Keratinocyte (primary cell): ENCODE measurements around the gene IL6R. TPM values are rescaled to one million over a fixed set of nuclear protein-coding genes. Genes with fewer than 3 reads are reported as not detected.

Experiments
- DNase-seq: peaks from one replicate; pipeline ENCODE4 v3.0.0-alpha.2; 2011; ENCODE audit warnings: low read depth, missing footprints, low spot score
- FAIRE-seq: peaks from 2 replicates; lab custom pipeline; 2011; peaks lifted over from hg19 to GRCh38; lab: Jason Lieb, UNC
- H2AFZ ChIP-seq: 2 replicates; pipeline ENCODE4 v1.6.0; 2012; ENCODE audit warnings: low read length, control low read depth, inconsistent platforms; ENCODE audit not compliant: control insufficient read depth
- H3K27ac ChIP-seq: 2 replicates; pipeline ENCODE4 v1.5.1; 2011; ENCODE audit warnings: low read length; ENCODE audit not compliant: control insufficient read depth, insufficient read depth
- H3K27me3 ChIP-seq: 3 replicates; pipeline ENCODE4 v1.6.0; 2011; ENCODE audit warnings: low read length; ENCODE audit not compliant: control insufficient read depth, insufficient read depth; ENCODE audit errors: extremely low read depth
- H3K36me3 ChIP-seq, 2 experiments: 2 replicates in 1 of 2; 3 replicates in 1 of 2; pipeline ENCODE4 v1.5.1; 2011; ENCODE audit warnings: low read length in 2 of 2, mild to moderate bottlenecking in 1 of 2; ENCODE audit not compliant: control insufficient read depth in 2 of 2, insufficient read depth in 2 of 2; ENCODE audit errors: extremely low read depth in 1 of 2
- H3K4me1 ChIP-seq: 3 replicates; pipeline ENCODE4 v1.5.1; 2011; ENCODE audit warnings: low read length; ENCODE audit not compliant: control insufficient read depth, insufficient read depth; ENCODE audit errors: extremely low read depth
- H3K4me2 ChIP-seq: 3 replicates; pipeline ENCODE4 v1.6.0; 2011; ENCODE audit warnings: low read depth, low read length; ENCODE audit not compliant: control insufficient read depth, insufficient read depth; ENCODE audit errors: extremely low read depth
- H3K4me3 ChIP-seq, 3 experiments: fragments of 200-600 bp in 1 of 3; sonication (generic) in 1 of 3; 2 replicates in 2 of 3; 3 replicates in 1 of 3; pipeline ENCODE4 v1.5.1; 2011 to 2016; ENCODE audit warnings: low read length in 3 of 3, mild to moderate bottlenecking in 3 of 3, control low read depth in 2 of 3, inconsistent platforms in 1 of 3, low read depth in 1 of 3, mixed read lengths in 1 of 3, mixed run types in 1 of 3, moderate library complexity in 1 of 3; ENCODE audit not compliant: control insufficient read depth in 2 of 3, insufficient read depth in 2 of 3; ENCODE audit errors: extremely low read depth in 1 of 3
- H3K79me2 ChIP-seq: 2 replicates; pipeline ENCODE4 v1.6.0; 2012; ENCODE audit warnings: low read length; ENCODE audit not compliant: control insufficient read depth, insufficient read depth
- H3K9ac ChIP-seq: 3 replicates; pipeline ENCODE4 v1.6.0; 2011; ENCODE audit warnings: low read length; ENCODE audit not compliant: control insufficient read depth, insufficient read depth; ENCODE audit errors: extremely low read depth
- H3K9me1 ChIP-seq: 3 replicates; pipeline ENCODE4 v1.6.0; 2011; ENCODE audit warnings: low read length; ENCODE audit not compliant: control insufficient read depth, insufficient read depth; ENCODE audit errors: extremely low read depth
- H3K9me3 ChIP-seq: 2 replicates; pipeline ENCODE4 v1.5.1; 2012; ENCODE audit warnings: low read depth, low read length; ENCODE audit not compliant: control insufficient read depth
- H4K20me1 ChIP-seq: 3 replicates; pipeline ENCODE4 v1.6.0; 2011; ENCODE audit warnings: low read length; ENCODE audit not compliant: control insufficient read depth, insufficient read depth; ENCODE audit errors: extremely low read depth
- EZH2 ChIP-seq: IDR thresholded peaks from one replicate; pipeline ENCODE4 v1.6.1; 2012; ENCODE audit warnings: inconsistent platforms, mild to moderate bottlenecking, low read length, moderate library complexity
- dilution Hi-C: fragments of 300-500 bp; cut with MboI; formaldehyde crosslinking; loops from one replicate; pipeline ENCODE4 v1.7.0; 2020; ENCODE audit warnings: low sequenced_read_pairs; ENCODE audit not compliant: extremely low pct_ligation_motif_present
- polyA plus RNA-seq, 5 experiments: library from polyadenylated mRNA; depleted of rRNA in 3 of 5; stranded (reverse) in 3 of 5; stranded (forward) in 1 of 5; unstranded in 1 of 5; fragments of >200 nt; gene quantifications; 1 replicate in 1 of 5; 2 replicates in 3 of 5; 3 replicates in 1 of 5; pipeline versions ENCODE4 v1.2.1 to v1.2.3, GENCODE V29; 2011 to 2012; ENCODE audit warnings: missing spikeins in 2 of 5, low read depth in 1 of 5, low replicate concordance in 1 of 5
- TF ChIP-seq, protein P1 (sequence below), 3 experiments: IDR thresholded peaks in 1 of 3; conservative IDR thresholded peaks in 1 of 3; optimal IDR thresholded peaks in 1 of 3; 2 replicates in 2 of 3; 3 replicates in 1 of 3; pipeline versions ENCODE3 to v1.5.1; 2011; ENCODE audit warnings: low read length in 3 of 3, mild to moderate bottlenecking in 3 of 3, moderate library complexity in 2 of 3, control low read depth in 1 of 3, inconsistent platforms in 1 of 3; ENCODE audit not compliant: insufficient read depth in 2 of 3; ENCODE audit errors: extremely low read depth in 1 of 3

IL6R gene
- polyA plus RNA-seq, 1 donor (not counting 4 experiments of a cell fraction or from before 2014, with no cell fraction given): 12.6 TPM

DNA sequence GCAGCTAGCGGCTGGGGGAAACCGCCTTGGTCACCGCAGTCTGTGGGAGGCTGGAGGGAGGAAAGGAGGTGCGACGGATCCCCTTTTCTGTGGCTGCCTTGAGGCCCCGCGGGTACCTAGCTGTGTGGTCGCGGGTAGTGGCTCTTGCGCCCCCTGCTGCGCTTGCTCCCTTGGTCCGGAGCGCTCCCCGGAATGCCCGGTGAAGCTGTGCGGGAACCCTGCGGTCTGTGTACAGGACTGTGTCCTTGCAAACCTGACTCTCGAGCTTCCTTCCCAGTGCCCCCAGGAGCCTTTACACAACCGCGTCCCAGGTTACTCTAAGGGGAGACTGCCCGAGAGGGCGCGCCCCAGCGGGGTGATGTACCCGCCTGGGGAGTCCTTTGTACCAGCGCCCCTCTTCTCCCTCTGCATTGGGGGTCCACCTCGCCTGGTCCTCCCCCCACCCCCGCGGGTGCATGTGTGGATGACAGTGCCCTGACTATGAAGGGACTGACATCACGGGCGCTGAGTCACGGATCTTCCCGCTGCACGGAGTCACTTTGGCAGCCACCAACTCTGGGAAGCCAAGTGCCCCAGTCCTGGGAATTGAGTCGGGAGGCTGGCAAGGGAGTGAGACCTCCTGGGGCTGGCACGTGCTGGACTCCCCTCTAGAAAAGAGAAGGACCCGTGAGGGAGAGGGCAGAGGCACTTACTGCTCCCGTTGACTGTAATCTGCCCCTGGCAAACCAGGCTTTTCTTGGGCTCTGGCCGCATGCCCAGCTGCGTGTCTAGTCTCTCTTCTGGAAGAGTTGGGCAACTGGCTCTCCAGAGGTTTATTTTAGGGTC lies 816 bp downstream of the IL6R start:
- TF ChIP-seq EZH2: no peak
- TF ChIP-seq, protein P1, sequence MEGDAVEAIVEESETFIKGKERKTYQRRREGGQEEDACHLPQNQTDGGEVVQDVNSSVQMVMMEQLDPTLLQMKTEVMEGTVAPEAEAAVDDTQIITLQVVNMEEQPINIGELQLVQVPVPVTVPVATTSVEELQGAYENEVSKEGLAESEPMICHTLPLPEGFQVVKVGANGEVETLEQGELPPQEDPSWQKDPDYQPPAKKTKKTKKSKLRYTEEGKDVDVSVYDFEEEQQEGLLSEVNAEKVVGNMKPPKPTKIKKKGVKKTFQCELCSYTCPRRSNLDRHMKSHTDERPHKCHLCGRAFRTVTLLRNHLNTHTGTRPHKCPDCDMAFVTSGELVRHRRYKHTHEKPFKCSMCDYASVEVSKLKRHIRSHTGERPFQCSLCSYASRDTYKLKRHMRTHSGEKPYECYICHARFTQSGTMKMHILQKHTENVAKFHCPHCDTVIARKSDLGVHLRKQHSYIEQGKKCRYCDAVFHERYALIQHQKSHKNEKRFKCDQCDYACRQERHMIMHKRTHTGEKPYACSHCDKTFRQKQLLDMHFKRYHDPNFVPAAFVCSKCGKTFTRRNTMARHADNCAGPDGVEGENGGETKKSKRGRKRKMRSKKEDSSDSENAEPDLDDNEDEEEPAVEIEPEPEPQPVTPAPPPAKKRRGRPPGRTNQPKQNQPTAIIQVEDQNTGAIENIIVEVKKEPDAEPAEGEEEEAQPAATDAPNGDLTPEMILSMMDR (optimal IDR thresholded peaks at IDR 0.05 in 1 of 3, IDR thresholded peaks at IDR 0.05 in 1 of 3, conservative IDR thresholded peaks at IDR 0.05 in 1 of 3; ENCODE audit: extremely low read depth in 1 of 3, insufficient read depth in 2 of 3, low read length in 3 of 3): peak; percentile 37 to 58 (median 50)
- no peaks in the 10 kb centered on the region for H3K36me3 ChIP-seq
- no peaks in the 10 kb centered on the region for H3K27me3 ChIP-seq
- H3K9me1 ChIP-seq: no peaks in the 10 kb centered on the region
- H3K9me3 ChIP-seq: no peaks in the 10 kb centered on the region
- peak overlapping the region; percentile 55 to 84 (median 81) for H3K4me3 ChIP-seq
- peak overlapping the region; percentile 62 for H2AFZ ChIP-seq
- H3K4me2 ChIP-seq: peak overlapping the region; percentile 98
- H3K9ac ChIP-seq: peak overlapping the region; percentile 93
- peak overlapping the region; percentile 92 for H3K27ac ChIP-seq
- DNase-seq (no peak), FAIRE-seq (no peak)
- no peaks in the 10 kb centered on the region for H4K20me1 ChIP-seq
- dilution Hi-C loops: no loop called here
- peaks cover 34% of the 10 kb centered on the region for H3K4me1 ChIP-seq
- peaks cover 21% of the 10 kb centered on the region for H3K79me2 ChIP-seq

DNA sequence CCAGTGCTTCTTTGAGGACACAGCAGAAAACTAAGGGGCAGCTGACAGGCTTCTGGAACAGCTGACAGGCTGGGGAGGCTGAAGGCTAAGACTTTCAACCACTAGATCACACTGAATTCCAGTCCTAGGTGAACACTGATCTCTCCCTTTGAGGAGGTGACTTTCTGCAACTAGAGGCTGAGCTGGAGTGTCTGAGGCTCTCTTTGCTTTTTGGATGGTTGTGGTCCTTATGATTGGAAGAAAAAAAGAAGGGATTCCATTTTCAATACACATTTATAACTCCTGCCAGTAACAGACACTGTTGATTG lies 1.4 kb downstream of the IL6R start:
- H3K27ac ChIP-seq: peak overlapping the region; percentile 92
- H3K9me1 ChIP-seq: no peaks in the 10 kb centered on the region

More for the DNA sequence above, 1.4 kb downstream of the IL6R start:
- H3K27me3 ChIP-seq: no peaks in the 10 kb centered on the region
- no peaks in the 10 kb centered on the region for H3K36me3 ChIP-seq
- H3K4me3 ChIP-seq: peak overlapping the region; percentile 55 to 84 (median 81)
- FAIRE-seq (no peak), DNase-seq (no peak)
- peaks cover 21% of the 10 kb centered on the region for H3K79me2 ChIP-seq
- peak overlapping the region; percentile 93 for H3K9ac ChIP-seq
- H3K4me2 ChIP-seq: peak overlapping the region; percentile 98
- dilution Hi-C loops: no loop called here
- H2AFZ ChIP-seq: no peak overlapping the region
- no peaks in the 10 kb centered on the region for H4K20me1 ChIP-seq
- H3K4me1 ChIP-seq: peaks cover 38% of the 10 kb centered on the region
- TF ChIP-seq EZH2: no peak
- TF ChIP-seq, protein P1 (optimal IDR thresholded peaks at IDR 0.05 in 1 of 3, IDR thresholded peaks at IDR 0.05 in 1 of 3, conservative IDR thresholded peaks at IDR 0.05 in 1 of 3; ENCODE audit: extremely low read depth in 1 of 3, insufficient read depth in 2 of 3, low read length in 3 of 3): no peak
- no peaks in the 10 kb centered on the region for H3K9me3 ChIP-seq
